MCF 10A (cell line): ENCODE data around the gene GRIN3B. TPM values are rescaled to one million over a fixed set of nuclear protein-coding genes. Genes with fewer than 3 reads are reported as not detected.
"Not testable (repeated sequence)": the region's sequence is repeated elsewhere in the genome, so short reads cannot be mapped to it uniquely, and the experiment has no call there.

ENCODE experiments used
- BruUV-seq: library from RNA; stranded (reverse); fragments of 400-500 nt; replicated peaks from 2 replicates; lab custom pipeline; 2021; lab: Mats Ljungman, UMichigan
- CTCF ChIA-PET: fragments of 300-600 bp; sonication (Branson Sonifier 250); formaldehyde crosslinking; extraction: SDS; loops from one replicate; lab custom pipeline; 2021; ENCODE audit warnings: antibody characterized with exemption, inconsistent platforms; lab: Yijun Ruan, JAX
- POLR2A ChIA-PET: fragments of 300-600, 350-650 bp; sonication (Branson Sonifier 250); formaldehyde crosslinking; extraction: SDS; loops from one replicate; lab custom pipeline; 2020; ENCODE audit warnings: antibody characterized with exemption, inconsistent platforms; lab: Yijun Ruan, JAX
- DNase-seq: peaks from one replicate; pipeline ENCODE4 v3.0.0-alpha.2; 2018; ENCODE audit not compliant: unreplicated experiment
- H3K27ac Mint-ChIP-seq: one replicate; pipeline ENCODE4 v1.8.0; 2022; ENCODE audit warnings: mild to moderate bottlenecking, low read depth, mixed read lengths; ENCODE audit not compliant: unreplicated experiment
- H3K27me3 Mint-ChIP-seq: one replicate; pipeline ENCODE4 v1.8.0; 2022; ENCODE audit warnings: mixed read lengths; ENCODE audit not compliant: insufficient read depth, unreplicated experiment
- H3K36me3 Mint-ChIP-seq: one replicate; pipeline ENCODE4 v1.8.0; 2022; ENCODE audit warnings: mild to moderate bottlenecking, moderate library complexity, mixed read lengths; ENCODE audit not compliant: insufficient read depth, unreplicated experiment
- H3K4me1 Mint-ChIP-seq: one replicate; pipeline ENCODE4 v1.8.0; 2022; ENCODE audit warnings: mixed read lengths; ENCODE audit not compliant: insufficient read depth, unreplicated experiment
- H3K4me3 Mint-ChIP-seq: one replicate; pipeline ENCODE4 v1.8.0; 2022; ENCODE audit warnings: mild to moderate bottlenecking, moderate library complexity, mixed read lengths; ENCODE audit not compliant: unreplicated experiment
- H3K9me3 Mint-ChIP-seq: one replicate; pipeline ENCODE4 v1.8.0; 2022; ENCODE audit warnings: mixed read lengths; ENCODE audit not compliant: unreplicated experiment
- intact Hi-C: fragments of 100-400 bp; cut with micrococcal nuclease; formaldehyde crosslinking; loops from 2 replicates; pipeline ENCODE4 v1.14.1; 2022
- total RNA-seq: library from RNA; stranded (reverse); gene quantifications from 2 replicates; pipeline ENCODE4 v1.2.3, GENCODE V29; 2022
- TF ChIP-seq, protein P1 (sequence below): fragments of 200-600 bp; IDR thresholded peaks from one replicate; pipeline ENCODE4 v1.8.0; 2022; ENCODE audit warnings: antibody characterized with exemption, mild to moderate bottlenecking; ENCODE audit not compliant: unreplicated experiment

GRIN3B gene
- total RNA-seq, 1 experiment from 2014 or later, result not detected

- POLR2A ChIA-PET, result interaction anchor here (0.6 to 0.9 kb wide), 2 partner anchors 27 to 61 kb away, joined by 3 to 5 read pairs; no protein-coding TSS in a partner anchor
- intact Hi-C loops, result no loop called here
- Mint-ChIP-seq H3K4me3 (no peak overlapping the region), H3K27ac (no peak overlapping the region), H3K4me1 (peaks cover 12% of the 10 kb centered on the region), H3K36me3 (no peaks in the 10 kb centered on the region), H3K27me3 (no peaks in the 10 kb centered on the region), H3K9me3 (no peaks in the 10 kb centered on the region)
- BruUV-seq, result no TSS peak
- CTCF ChIA-PET, result interaction anchor here (0.6 to 1.0 kb wide), 2 partner anchors 33 to 972 kb away, joined by 3 to 4 read pairs; no protein-coding TSS in a partner anchor
- DNase-seq, result no peak
- TF ChIP-seq, protein P1, sequence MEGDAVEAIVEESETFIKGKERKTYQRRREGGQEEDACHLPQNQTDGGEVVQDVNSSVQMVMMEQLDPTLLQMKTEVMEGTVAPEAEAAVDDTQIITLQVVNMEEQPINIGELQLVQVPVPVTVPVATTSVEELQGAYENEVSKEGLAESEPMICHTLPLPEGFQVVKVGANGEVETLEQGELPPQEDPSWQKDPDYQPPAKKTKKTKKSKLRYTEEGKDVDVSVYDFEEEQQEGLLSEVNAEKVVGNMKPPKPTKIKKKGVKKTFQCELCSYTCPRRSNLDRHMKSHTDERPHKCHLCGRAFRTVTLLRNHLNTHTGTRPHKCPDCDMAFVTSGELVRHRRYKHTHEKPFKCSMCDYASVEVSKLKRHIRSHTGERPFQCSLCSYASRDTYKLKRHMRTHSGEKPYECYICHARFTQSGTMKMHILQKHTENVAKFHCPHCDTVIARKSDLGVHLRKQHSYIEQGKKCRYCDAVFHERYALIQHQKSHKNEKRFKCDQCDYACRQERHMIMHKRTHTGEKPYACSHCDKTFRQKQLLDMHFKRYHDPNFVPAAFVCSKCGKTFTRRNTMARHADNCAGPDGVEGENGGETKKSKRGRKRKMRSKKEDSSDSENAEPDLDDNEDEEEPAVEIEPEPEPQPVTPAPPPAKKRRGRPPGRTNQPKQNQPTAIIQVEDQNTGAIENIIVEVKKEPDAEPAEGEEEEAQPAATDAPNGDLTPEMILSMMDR, result no peak
These were observed 44.1 kb upstream of the GRIN3B start for GRCh38 chr19:955803-956765.

DNA sequence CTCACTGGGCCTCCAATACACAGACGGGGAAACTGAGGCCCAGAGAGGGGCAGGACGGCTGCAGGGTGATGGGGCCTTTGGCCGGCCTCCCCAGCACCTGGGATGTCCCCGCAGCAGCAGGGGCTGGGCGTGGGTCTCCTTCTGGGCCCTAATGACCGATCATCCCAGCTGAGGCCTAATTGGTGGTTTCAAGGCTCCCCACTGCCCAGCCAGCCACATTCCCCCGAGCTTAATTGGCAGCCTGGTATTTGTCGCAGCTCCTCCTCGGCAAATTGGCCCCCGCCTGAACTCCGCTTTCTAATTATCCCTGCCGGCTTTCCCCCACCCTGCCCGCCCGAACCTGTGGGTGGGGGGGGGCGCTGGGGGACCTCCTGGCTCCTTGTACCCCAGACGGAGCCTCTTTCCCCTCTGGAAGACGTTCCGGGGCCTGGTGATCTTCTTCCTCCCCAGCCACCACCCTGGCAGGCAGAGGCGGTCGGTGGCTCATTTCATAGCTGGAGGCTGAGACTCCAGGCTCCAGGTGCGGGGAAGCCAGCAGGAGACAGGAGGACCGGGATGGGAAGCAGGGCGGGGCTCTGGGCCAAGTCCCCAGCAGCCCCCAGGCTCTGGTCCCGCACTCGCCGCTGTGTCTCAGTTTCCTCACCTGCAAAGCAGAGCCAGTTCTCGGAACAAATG is 43.3 kb upstream of the GRIN3B start:
- intact Hi-C loops, result no loop called here
- H3K36me3 Mint-ChIP-seq, result no peaks in the 10 kb centered on the region
- DNase-seq, result no peak
- H3K9me3 Mint-ChIP-seq, result no peaks in the 10 kb centered on the region
- ChIA-PET POLR2A (interaction anchor here (0.6 to 0.7 kb wide), 2 partner anchors 178 to 199 kb away, joined by 4 read pairs; no protein-coding TSS in a partner anchor), CTCF (interaction anchor here (0.6 to 1.4 kb wide), 2 partner anchors 34 to 972 kb away, joined by 3 read pairs; no protein-coding TSS in a partner anchor)
- no TSS peak for BruUV-seq
- no peaks in the 10 kb centered on the region for H3K27me3 Mint-ChIP-seq
- H3K4me1 Mint-ChIP-seq, result peaks cover 12% of the 10 kb centered on the region
- H3K4me3 Mint-ChIP-seq, result no peak overlapping the region
- H3K27ac Mint-ChIP-seq, result no peak overlapping the region
- TF ChIP-seq, protein P1, result no peak

GRCh38 chr19:957578-957977 is 42.6 kb upstream of the GRIN3B start:
- H3K27ac Mint-ChIP-seq, intact Hi-C loops, H3K27me3 Mint-ChIP-seq, H3K36me3 Mint-ChIP-seq, BruUV-seq, DNase-seq, H3K4me3 Mint-ChIP-seq, H3K9me3 Mint-ChIP-seq: not testable (repeated sequence)
- POLR2A ChIA-PET, result interaction anchor here (0.7 kb wide), 1 partner anchor 198 kb away, joined by 4 read pairs; no protein-coding TSS in a partner anchor
- H3K4me1 Mint-ChIP-seq, result peaks cover 16% of the 10 kb centered on the region
- CTCF ChIA-PET, result interaction anchor here (1.4 kb wide), 1 partner anchor 35 kb away, joined by 3 read pairs; no protein-coding TSS in a partner anchor

DNA sequence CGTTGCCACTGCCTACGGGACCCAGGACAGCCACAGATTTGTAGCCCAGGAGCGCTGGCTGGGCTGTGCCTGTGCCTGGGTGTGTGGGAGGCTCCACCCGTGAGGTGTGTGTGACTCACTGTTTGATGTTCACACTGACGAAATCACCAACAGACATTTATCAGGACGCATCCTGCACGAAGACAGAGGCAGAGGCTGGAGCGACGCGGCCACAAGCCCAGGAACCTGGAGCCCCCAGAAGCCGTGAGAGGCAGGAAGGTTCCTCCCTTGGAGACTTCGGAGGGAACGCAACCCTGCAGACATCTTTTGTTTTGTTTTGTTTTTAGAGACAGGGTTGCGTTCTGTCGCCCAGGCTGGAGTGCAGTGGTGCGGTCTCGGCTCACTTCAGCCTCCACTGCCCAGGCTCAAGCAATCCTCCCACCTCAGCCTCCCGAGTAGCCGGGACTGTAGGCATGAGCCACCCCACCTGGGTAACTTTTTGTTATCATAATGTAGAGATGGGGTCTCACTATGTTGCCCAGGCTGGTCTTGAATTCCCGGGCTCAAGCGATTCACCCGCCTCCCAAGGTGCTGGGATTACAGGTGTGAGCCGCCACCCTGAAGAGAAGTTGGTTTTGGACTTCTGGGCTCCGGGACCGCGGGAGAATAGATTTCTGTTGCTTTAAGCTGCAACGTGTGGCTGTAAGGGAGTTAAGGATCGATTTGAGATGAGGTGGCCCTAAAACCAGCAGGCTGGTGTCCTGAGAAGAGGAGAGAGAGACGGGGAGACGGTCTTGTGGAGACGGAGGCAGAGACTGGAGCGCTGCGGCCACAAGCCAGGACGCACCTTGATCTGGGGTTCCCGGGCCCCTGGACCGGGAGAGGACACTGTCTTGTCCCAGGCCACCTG is 41.0 kb upstream of the GRIN3B start:
- intact Hi-C loops, result loop anchor here (2.0 kb wide), 1 partner anchor 18 kb away; no protein-coding TSS in a partner anchor
- Mint-ChIP-seq H3K9me3 (no peaks in the 10 kb centered on the region), H3K27ac (no peak overlapping the region), H3K4me1 (peaks cover 16% of the 10 kb centered on the region), H3K4me3 (peak overlapping the region; percentile 13), H3K27me3 (no peaks in the 10 kb centered on the region), H3K36me3 (peaks cover 10% of the 10 kb centered on the region)
- POLR2A ChIA-PET, result interaction anchor here (0.7 kb wide), 1 partner anchor 175 kb away, joined by 3 read pairs; no protein-coding TSS in a partner anchor
- no TSS peak for BruUV-seq
- CTCF ChIA-PET, result interaction anchor here (0.7 to 0.9 kb wide), 2 partner anchors 23 to 75 kb away, joined by 3 read pairs; no protein-coding TSS in a partner anchor
- peak; percentile 69 for DNase-seq
- TF ChIP-seq, protein P1, result no peak
